Right kidney (tissue), 1 donor: ENCODE measurements around the gene RIOX2.
"Not testable (repeated sequence)": the region's sequence is repeated elsewhere in the genome, so short reads cannot be mapped to it uniquely, and the experiment has no call there.

Source experiments
- DNase-seq: peaks from one replicate; pipeline ENCODE4 v3.0.0-alpha.2; 2016

Gene RIOX2

GRCh38 chr3:97911459-97911858, 60.8 kb downstream of the RIOX2 start:
- DNase-seq, result no peak

GRCh38 chr3:97910931-97911351, 61.3 kb downstream of the RIOX2 start:
- no peak for DNase-seq

- DNase-seq, result not testable (repeated sequence)
Observed at GRCh38 chr3:97910236-97910831, 61.9 kb downstream of the RIOX2 start.

GRCh38 chr3:97909830-97910229, 62.4 kb downstream of the RIOX2 start:
- not testable (repeated sequence) for DNase-seq

- DNase-seq, result no peak
Observed at GRCh38 chr3:97901313-97902248, 70.7 kb downstream of the RIOX2 start.

GRCh38 chr3:97899331-97899730, 72.9 kb downstream of the RIOX2 start:
- no peak for DNase-seq

GRCh38 chr3:97896547-97896946, 75.7 kb downstream of the RIOX2 start:
- DNase-seq, result no peak

GRCh38 chr3:97896129-97896528, 76.1 kb downstream of the RIOX2 start:
- no peak for DNase-seq

GRCh38 chr3:97895216-97895615, 77.0 kb downstream of the RIOX2 start:
- DNase-seq, result no peak

- no peak for DNase-seq
Observed at GRCh38 chr3:97892852-97893251, 79.4 kb downstream of the RIOX2 start.
